GM23338 (cell line): ENCODE measurements around the gene CNDP2.

Source experiments
- CREB1 ChIP-seq: fragments of 250-450 bp; sonication (Bioruptor Pico); IDR thresholded peaks from 2 replicates; pipeline ENCODE4 v1.5.0; 2020; ENCODE audit warnings: low read depth, mild to moderate bottlenecking, moderate library complexity
- CTCF ChIP-seq, 2 experiments: fragments of 200-600 bp in 1 of 2; sonication (generic) in 1 of 2; conservative IDR thresholded peaks; 2 replicates each; pipeline versions ENCODE4 v1.5.1 to v1.6.1; 2016 to 2017; ENCODE audit warnings: antibody characterized with exemption in 2 of 2, low read depth in 2 of 2, mild to moderate bottlenecking in 2 of 2, moderate library complexity in 1 of 2
- ETS1 ChIP-seq: IDR thresholded peaks from 2 replicates; pipeline ENCODE4 v1.6.1; 2016; ENCODE audit warnings: antibody characterized with exemption
- EZH2 ChIP-seq: fragments of 200-600 bp; sonication (generic); IDR thresholded peaks from one replicate; pipeline ENCODE4 v1.8.0; 2017; ENCODE audit warnings: antibody characterized with exemption, mild to moderate bottlenecking, low read depth; ENCODE audit not compliant: unreplicated experiment
- EZH2phosphoT487 ChIP-seq: fragments of 200-600 bp; sonication (generic); IDR thresholded peaks from one replicate; pipeline ENCODE4 v1.8.1; 2018; ENCODE audit warnings: antibody characterized with exemption; ENCODE audit not compliant: unreplicated experiment
- JUNB ChIP-seq: IDR thresholded peaks from one replicate; pipeline ENCODE4 v1.6.1; 2016; ENCODE audit warnings: antibody characterized with exemption; ENCODE audit not compliant: unreplicated experiment
- POLR2AphosphoS5 ChIP-seq: IDR thresholded peaks from 2 replicates; pipeline ENCODE4 v1.6.1; 2016; ENCODE audit warnings: antibody characterized with exemption, low read depth
- REST ChIP-seq: IDR thresholded peaks from one replicate; pipeline ENCODE4 v1.6.1; 2018; ENCODE audit warnings: antibody characterized with exemption; ENCODE audit not compliant: unreplicated experiment
- STAT1 ChIP-seq: IDR thresholded peaks from one replicate; pipeline ENCODE4 v1.6.1; 2016; ENCODE audit warnings: antibody characterized with exemption; ENCODE audit not compliant: unreplicated experiment
- ZNF114 ChIP-seq: fragments of 250-450 bp; sonication (Bioruptor Pico); IDR thresholded peaks from 2 replicates; pipeline ENCODE4 v1.5.0; 2020; ENCODE audit warnings: mild to moderate bottlenecking, moderate library complexity

DNA sequence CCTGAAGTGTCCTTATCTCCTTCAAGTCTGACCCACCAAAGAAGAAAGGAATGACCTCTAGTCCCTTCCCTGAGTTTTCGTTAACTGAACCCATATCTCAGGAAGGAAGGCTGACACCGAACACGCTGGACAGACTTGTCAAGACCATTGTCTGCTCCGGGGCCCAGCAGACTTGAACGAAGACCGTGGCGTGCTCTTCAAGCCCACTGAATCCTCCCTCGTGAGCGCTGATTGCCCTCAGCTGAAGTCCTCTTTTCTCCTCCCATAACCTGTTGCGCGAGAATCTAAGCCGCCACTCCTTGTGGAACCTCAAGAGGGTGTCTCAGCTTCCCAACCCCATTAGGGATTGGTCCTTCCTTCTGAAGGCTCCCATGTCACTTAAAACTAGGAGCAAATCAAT, 37.5 kb downstream of the CNDP2 start:
- TF ChIP-seq CTCF (conservative IDR thresholded peaks at IDR 0.05; ENCODE audit: low read depth in 2 of 2) (no peak), EZH2 (no peak), EZH2phosphoT487 (no peak), REST (no peak), POLR2AphosphoS5 (no peak), ETS1 (no peak), ZNF114 (CRISPR knock-in tag) (no peak), CREB1 (CRISPR knock-in tag) (no peak), JUNB (no peak), STAT1 (no peak)
